Cardiac muscle cell (in vitro differentiated cells and primary cell): ENCODE measurements around the gene ASB6. TPM values are rescaled to one million over a fixed set of nuclear protein-coding genes. Genes with fewer than 3 reads are reported as not detected.

Experiments used
- DNase-seq, 2 donors: peaks; one replicate each; pipeline versions ENCODE4 v3.0.0 to v3.0.0-alpha.2; 2010 to 2017; ENCODE audit warnings: low read depth in 1 of 2, low spot score in 1 of 2
- H3K27ac ChIP-seq: fragments of 200-600 bp; sonication (generic); 2 replicates; pipeline ENCODE4 v1.5.1; 2016
- H3K27me3 ChIP-seq: fragments of 200-600 bp; sonication (generic); 2 replicates; pipeline ENCODE4 v1.6.0; 2016; ENCODE audit warnings: control low read depth
- H3K36me3 ChIP-seq: fragments of 200-600 bp; sonication (generic); 2 replicates; pipeline ENCODE4 v1.5.1; 2016; ENCODE audit warnings: control low read depth
- H3K4me1 ChIP-seq: fragments of 200-600 bp; sonication (generic); 2 replicates; pipeline ENCODE4 v1.8.1; 2017; ENCODE audit warnings: low read depth, mild to moderate bottlenecking, mixed run types
- H3K4me3 ChIP-seq: fragments of 200-600 bp; sonication (generic); 2 replicates; pipeline ENCODE4 v1.5.1; 2016; ENCODE audit warnings: mild to moderate bottlenecking
- H3K9me3 ChIP-seq: fragments of 200-600 bp; sonication (generic); 2 replicates; pipeline ENCODE4 v1.5.1; 2017; ENCODE audit warnings: low read depth, mild to moderate bottlenecking, control low read depth
- CTCF ChIP-seq: IDR thresholded peaks from 2 replicates; pipeline ENCODE4 v1.5.1; 2012; ENCODE audit warnings: low read depth, mild to moderate bottlenecking, low read length
- polyA plus RNA-seq: library from polyadenylated mRNA; unstranded; fragments of >200 nt; fragmentation: Nextera tagmentation; extraction: Ambion mirVana; gene quantifications from 2 replicates; pipeline ENCODE4 v1.2.1, GENCODE V29; 2016
- total RNA-seq: library from RNA; depleted of rRNA; stranded (reverse); fragments of >200 nt; gene quantifications from 2 replicates; pipeline ENCODE4 v1.2.3, GENCODE V29; 2016

The ASB6 gene
- total and polyA plus RNA-seq, 2 experiments from 2014 or later, result 24.0 to 25.2 TPM

GRCh38 chr9:129590466-129590865, 51.5 kb downstream of the ASB6 start:
- no peaks in the 10 kb centered on the region for H3K9me3 ChIP-seq
- no peak overlapping the region for H3K4me3 ChIP-seq
- no peak for DNase-seq
- no peak overlapping the region for H3K27ac ChIP-seq
- no peak for TF ChIP-seq CTCF
- H3K27me3 ChIP-seq, result no peaks in the 10 kb centered on the region
- no peaks in the 10 kb centered on the region for H3K36me3 ChIP-seq
- peaks cover 9% of the 10 kb centered on the region for H3K4me1 ChIP-seq

- Histone ChIP-seq H3K27ac (no peak overlapping the region), H3K27me3 (no peaks in the 10 kb centered on the region), H3K4me3 (no peak overlapping the region), H3K9me3 (no peaks in the 10 kb centered on the region), H3K36me3 (no peaks in the 10 kb centered on the region), H3K4me1 (peaks cover 2% of the 10 kb centered on the region)
- no peak for DNase-seq
- TF ChIP-seq CTCF, result no peak
Observed at GRCh38 chr9:129587487-129588262, 54.3 kb downstream of the ASB6 start.

GRCh38 chr9:129586685-129587084, 55.3 kb downstream of the ASB6 start:
- Histone ChIP-seq H3K27ac (no peak overlapping the region), H3K4me1 (no peaks in the 10 kb centered on the region), H3K9me3 (no peaks in the 10 kb centered on the region), H3K27me3 (no peaks in the 10 kb centered on the region), H3K36me3 (no peaks in the 10 kb centered on the region), H3K4me3 (no peak overlapping the region)
- peak in 1 of 2 donors; percentile 75 for DNase-seq
- TF ChIP-seq CTCF, result no peak

- H3K27ac ChIP-seq, result no peak overlapping the region
- H3K36me3 ChIP-seq, result no peaks in the 10 kb centered on the region
- H3K4me1 ChIP-seq, result no peaks in the 10 kb centered on the region
- no peak overlapping the region for H3K4me3 ChIP-seq
- DNase-seq, result no peak
- no peak for TF ChIP-seq CTCF
- H3K9me3 ChIP-seq, result no peaks in the 10 kb centered on the region
- no peaks in the 10 kb centered on the region for H3K27me3 ChIP-seq
Observed at GRCh38 chr9:129586245-129586644, 55.7 kb downstream of the ASB6 start.

- no peak for DNase-seq
- no peaks in the 10 kb centered on the region for H3K36me3 ChIP-seq
- H3K9me3 ChIP-seq, result no peaks in the 10 kb centered on the region
- no peaks in the 10 kb centered on the region for H3K4me1 ChIP-seq
- H3K27ac ChIP-seq, result no peak overlapping the region
- no peak for TF ChIP-seq CTCF
- no peak overlapping the region for H3K4me3 ChIP-seq
- H3K27me3 ChIP-seq, result no peaks in the 10 kb centered on the region
Observed at GRCh38 chr9:129585352-129585751, 56.6 kb downstream of the ASB6 start.

Other genes with a start within 250 kb of the ASB6 start
- 1.8 and 2.5 TPM in 2 replicates for gene C9orf50, start 21.1 kb downstream of the ASB6 start, total RNA-seq
- 2.9 and 4.3 TPM in 2 replicates for gene C9orf50, start 21.1 kb downstream of the ASB6 start, polyA plus RNA-seq
- gene NTMT1, start 16.0 kb downstream of the ASB6 start, total RNA-seq, result 35.2 and 36.1 TPM in 2 replicates
- gene NTMT1, start 16.0 kb downstream of the ASB6 start, polyA plus RNA-seq, result 77.6 and 86.0 TPM in 2 replicates
- 1.6 and 10.2 TPM in 2 replicates for gene PRRX2, start 23.5 kb upstream of the ASB6 start, total RNA-seq
- gene PRRX2, start 23.5 kb upstream of the ASB6 start, polyA plus RNA-seq, result 3.0 and 9.5 TPM in 2 replicates
- gene PTGES, start 110.9 kb upstream of the ASB6 start, total RNA-seq, result 1.4 and 1.9 TPM in 2 replicates
- gene PTGES, start 110.9 kb upstream of the ASB6 start, polyA plus RNA-seq, result 3.0 and 4.6 TPM in 2 replicates
- 15.5 and 18.0 TPM in 2 replicates for gene TOR1B, start 161.0 kb upstream of the ASB6 start, total RNA-seq
- gene TOR1B, start 161.0 kb upstream of the ASB6 start, polyA plus RNA-seq, result 12.7 and 16.4 TPM in 2 replicates
- gene TOR1A, start 182.0 kb upstream of the ASB6 start, total RNA-seq, result 28.2 and 39.4 TPM in 2 replicates
- gene TOR1A, start 182.0 kb upstream of the ASB6 start, polyA plus RNA-seq, result 33.5 and 35.2 TPM in 2 replicates
- gene C9orf78, start 193.1 kb upstream of the ASB6 start, total RNA-seq, result 31.1 and 66.5 TPM in 2 replicates
- gene C9orf78, start 193.1 kb upstream of the ASB6 start, polyA plus RNA-seq, result 56.5 and 65.5 TPM in 2 replicates
- gene USP20, start 193.3 kb upstream of the ASB6 start, total RNA-seq, result 36.7 and 47.3 TPM in 2 replicates
- gene USP20, start 193.3 kb upstream of the ASB6 start, polyA plus RNA-seq, result 32.7 and 43.4 TPM in 2 replicates